HUES64 (cell line): ENCODE data around the gene ZFAND6.

ENCODE experiments used
- H3K27ac ChIP-seq: 2 replicates; pipeline ENCODE4 v1.7.0; 2013; ENCODE audit warnings: low read depth, low read length, inconsistent platforms
- H3K27me3 ChIP-seq: 2 replicates; pipeline ENCODE4 v1.6.1; 2013; ENCODE audit warnings: mild to moderate bottlenecking, low read length; ENCODE audit not compliant: insufficient read depth
- H3K36me3 ChIP-seq: 2 replicates; pipeline ENCODE4 v1.6.1; 2013; ENCODE audit warnings: mild to moderate bottlenecking, low read length; ENCODE audit not compliant: insufficient read depth
- H3K4me1 ChIP-seq: 2 replicates; pipeline ENCODE4 v1.6.1; 2013; ENCODE audit warnings: mild to moderate bottlenecking, low read length, moderate library complexity; ENCODE audit not compliant: insufficient read depth
- H3K4me3 ChIP-seq: 2 replicates; pipeline ENCODE4 v1.5.1; 2013; ENCODE audit warnings: mild to moderate bottlenecking, low read length, moderate library complexity
- H3K9ac ChIP-seq: 2 replicates; pipeline ENCODE4 v1.6.1; 2013; ENCODE audit warnings: mild to moderate bottlenecking, low read depth, low read length
- H3K9me3 ChIP-seq: 2 replicates; pipeline ENCODE4 v1.6.1; 2013; ENCODE audit warnings: low read depth, low read length; ENCODE audit not compliant: insufficient read depth
- WGBS: fragments of 150-250, 120-280 bp; methylation state at CpG from one replicate; pipeline ENCODE4 v1.1.7; 2013; ENCODE audit warnings: missing lambda C conversion rate; 5-methylcytosine and 5-hydroxymethylcytosine counted together

ZFAND6 gene

GRCh38 chr15:80052597-80053304 lies 6.7 kb upstream of the ZFAND6 start:
- Histone ChIP-seq H3K27ac (no peak overlapping the region), H3K27me3 (peaks cover 3% of the 10 kb centered on the region; the same call in 1 of the 2 replicates), H3K9me3 (no peaks in the 10 kb centered on the region)

DNA sequence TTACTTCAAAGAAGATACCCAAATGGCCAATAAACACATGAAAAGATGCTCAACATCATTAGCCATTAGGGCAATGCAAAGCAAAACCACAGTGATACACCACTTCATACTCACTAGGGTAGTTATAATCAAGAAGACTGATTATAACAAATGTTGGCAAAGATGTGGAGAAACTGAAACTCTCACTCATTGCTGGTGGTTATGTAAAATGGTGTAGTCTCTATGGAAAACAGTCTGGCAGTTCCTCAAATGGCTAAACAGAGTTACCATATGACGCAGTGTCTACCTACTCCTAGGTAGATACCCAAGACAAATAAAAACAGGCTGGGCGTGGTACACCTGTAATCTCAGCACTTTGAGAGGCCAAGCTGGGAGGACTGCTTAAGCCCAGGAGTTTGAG lies 3.5 kb upstream of the ZFAND6 start:
- no peak overlapping the region for H3K27ac ChIP-seq
- no peaks in the 10 kb centered on the region for H3K36me3 ChIP-seq
- H3K4me3 ChIP-seq: no peak overlapping the region
- peaks cover 16% of the 10 kb centered on the region for H3K4me1 ChIP-seq
- no peak overlapping the region for H3K9ac ChIP-seq
- 98% methylated on average over 2 of the region's 2 CpGs for WGBS
- no peaks in the 10 kb centered on the region for H3K9me3 ChIP-seq
- H3K27me3 ChIP-seq: peaks cover 8% of the 10 kb centered on the region; the same call in 1 of the 2 replicates

More at GRCh38 chr15:80052597-80053304, 6.7 kb upstream of the ZFAND6 start:
- Histone ChIP-seq H3K36me3 (no peaks in the 10 kb centered on the region), H3K4me1 (peaks cover 4% of the 10 kb centered on the region), H3K9ac (no peak overlapping the region), H3K4me3 (no peak overlapping the region)
- 88% methylated on average over 6 of the region's 6 CpGs for WGBS

GRCh38 chr15:80058044-80058443 lies 1.4 kb upstream of the ZFAND6 start:
- no peak overlapping the region; the same call in 1 of the 2 replicates for H3K27ac ChIP-seq
- peak overlapping the region; percentile 84 for H3K4me3 ChIP-seq
- H3K4me1 ChIP-seq: peaks cover 37% of the 10 kb centered on the region
- no peak overlapping the region for H3K9ac ChIP-seq
- H3K36me3 ChIP-seq: no peaks in the 10 kb centered on the region
- 68% methylated on average over 5 of the region's 6 CpGs for WGBS
- H3K9me3 ChIP-seq: no peaks in the 10 kb centered on the region
- peaks cover 8% of the 10 kb centered on the region; the same call in 1 of the 2 replicates for H3K27me3 ChIP-seq

- under 1% methylated on average over 71 of the region's 72 CpGs for WGBS
- peak overlapping the region; percentile 84 for H3K4me3 ChIP-seq
Observed at GRCh38 chr15:80059786-80060355, 395 bp downstream of the ZFAND6 start.

GRCh38 chr15:80060356-80061006 lies 1.0 kb downstream of the ZFAND6 start:
- no peaks in the 10 kb centered on the region for H3K9me3 ChIP-seq
- peak overlapping the region; percentile 99 for H3K27ac ChIP-seq
- H3K4me1 ChIP-seq: peaks cover 54% of the 10 kb centered on the region
- WGBS: 1% methylated on average over 26 of the region's 26 CpGs
- peaks cover 8% of the 10 kb centered on the region; the same call in 1 of the 2 replicates for H3K27me3 ChIP-seq
- no peaks in the 10 kb centered on the region for H3K36me3 ChIP-seq
- H3K4me3 ChIP-seq: peak overlapping the region; percentile 84
- H3K9ac ChIP-seq: peak overlapping the region; percentile 86

More at GRCh38 chr15:80059786-80060355, 395 bp downstream of the ZFAND6 start:
- H3K27me3 ChIP-seq: peaks cover 8% of the 10 kb centered on the region; the same call in 1 of the 2 replicates
- no peaks in the 10 kb centered on the region for H3K36me3 ChIP-seq
- peak overlapping the region; percentile 99 for H3K27ac ChIP-seq
- peaks cover 50% of the 10 kb centered on the region for H3K4me1 ChIP-seq
- no peaks in the 10 kb centered on the region for H3K9me3 ChIP-seq
- H3K9ac ChIP-seq: peak overlapping the region; percentile 86

DNA sequence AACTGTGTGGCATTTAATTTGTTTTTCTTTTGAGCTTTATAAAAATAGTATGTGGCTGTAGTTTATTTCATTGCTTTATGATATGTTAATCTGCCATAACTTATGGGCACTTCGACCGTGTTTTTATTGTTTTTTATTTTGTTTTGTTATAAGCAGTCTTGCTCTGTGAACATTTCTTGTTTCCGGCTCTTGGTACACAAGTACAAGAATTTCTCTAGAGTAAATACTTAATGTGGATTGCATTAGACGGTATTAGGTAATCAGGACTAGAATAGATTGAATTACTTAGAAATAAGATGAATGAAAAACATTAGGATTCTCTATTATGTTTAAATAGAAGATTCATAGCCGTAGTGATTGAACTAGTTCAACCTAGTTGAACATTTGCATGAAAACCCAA lies 2.1 kb downstream of the ZFAND6 start:
- Histone ChIP-seq H3K4me1 (peaks cover 54% of the 10 kb centered on the region), H3K36me3 (no peaks in the 10 kb centered on the region), H3K9ac (no peak overlapping the region), H3K27me3 (peaks cover 8% of the 10 kb centered on the region; the same call in 1 of the 2 replicates), H3K27ac (no peak overlapping the region), H3K4me3 (peak overlapping the region; percentile 84), H3K9me3 (no peaks in the 10 kb centered on the region)
- 75% methylated on average over 5 of the region's 5 CpGs for WGBS

DNA sequence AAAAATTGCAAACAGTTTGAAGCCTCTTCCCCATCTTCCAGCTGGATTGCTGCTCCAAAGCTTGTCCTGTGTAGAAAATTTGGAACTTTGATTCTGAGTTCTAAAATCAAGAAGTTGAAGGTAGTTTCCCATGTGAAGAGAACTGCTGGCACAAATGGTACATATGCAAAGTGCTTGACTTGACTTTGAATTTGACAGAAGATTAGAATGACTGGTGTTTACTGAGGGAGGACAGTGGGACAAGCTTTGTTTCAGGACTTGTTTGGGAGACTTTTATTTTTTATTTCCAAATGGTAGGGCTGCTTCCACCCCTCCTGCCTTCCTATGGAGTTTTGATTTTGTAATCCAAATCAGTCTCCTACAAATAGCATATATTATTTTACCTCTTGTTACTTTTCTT lies 7.4 kb downstream of the ZFAND6 start:
- Histone ChIP-seq H3K36me3 (no peaks in the 10 kb centered on the region), H3K9me3 (no peaks in the 10 kb centered on the region), H3K27ac (no peak overlapping the region), H3K4me1 (peaks cover 58% of the 10 kb centered on the region), H3K9ac (no peak overlapping the region), H3K27me3 (no peaks in the 10 kb centered on the region), H3K4me3 (no peak overlapping the region)

GRCh38 chr15:80068578-80068977 lies 9.1 kb downstream of the ZFAND6 start:
- Histone ChIP-seq H3K9ac (no peak overlapping the region), H3K9me3 (no peaks in the 10 kb centered on the region), H3K4me3 (no peak overlapping the region), H3K4me1 (peaks cover 56% of the 10 kb centered on the region), H3K27ac (no peak overlapping the region), H3K27me3 (no peaks in the 10 kb centered on the region), H3K36me3 (no peaks in the 10 kb centered on the region)
- WGBS: 95% methylated on average over 11 of the region's 11 CpGs

DNA sequence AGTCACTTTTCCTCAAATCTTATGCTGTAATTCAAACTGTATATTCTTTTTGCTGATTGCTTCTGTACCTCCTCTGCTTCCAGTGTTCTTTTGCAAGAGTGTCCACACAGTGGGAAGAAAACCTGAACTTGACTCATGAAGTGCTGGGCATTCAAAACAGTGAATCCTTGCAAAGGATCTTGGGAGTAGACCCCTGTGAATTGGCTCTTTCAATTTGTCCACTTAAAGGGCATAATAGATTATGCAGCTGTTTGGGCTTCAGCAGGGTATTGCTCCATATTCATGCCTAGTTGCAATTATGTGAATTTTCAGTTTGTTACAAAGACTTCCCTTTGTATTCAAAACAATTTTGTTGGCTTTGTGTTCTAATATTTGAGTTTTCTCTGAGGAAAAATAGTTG lies 11.4 kb downstream of the ZFAND6 start:
- H3K9me3 ChIP-seq: no peaks in the 10 kb centered on the region
- H3K4me1 ChIP-seq: peaks cover 65% of the 10 kb centered on the region
- H3K4me3 ChIP-seq: no peak overlapping the region
- H3K36me3 ChIP-seq: no peaks in the 10 kb centered on the region
- H3K9ac ChIP-seq: no peak overlapping the region
- H3K27me3 ChIP-seq: no peaks in the 10 kb centered on the region
- peak overlapping the region; percentile 14; the same call in 1 of the 2 replicates for H3K27ac ChIP-seq

GRCh38 chr15:80071652-80072051 lies 12.2 kb downstream of the ZFAND6 start:
- Histone ChIP-seq H3K4me3 (peak overlapping the region; percentile 61), H3K36me3 (no peaks in the 10 kb centered on the region), H3K27ac (no peak overlapping the region), H3K27me3 (no peaks in the 10 kb centered on the region), H3K9ac (no peak overlapping the region), H3K9me3 (no peaks in the 10 kb centered on the region), H3K4me1 (peaks cover 73% of the 10 kb centered on the region)

DNA sequence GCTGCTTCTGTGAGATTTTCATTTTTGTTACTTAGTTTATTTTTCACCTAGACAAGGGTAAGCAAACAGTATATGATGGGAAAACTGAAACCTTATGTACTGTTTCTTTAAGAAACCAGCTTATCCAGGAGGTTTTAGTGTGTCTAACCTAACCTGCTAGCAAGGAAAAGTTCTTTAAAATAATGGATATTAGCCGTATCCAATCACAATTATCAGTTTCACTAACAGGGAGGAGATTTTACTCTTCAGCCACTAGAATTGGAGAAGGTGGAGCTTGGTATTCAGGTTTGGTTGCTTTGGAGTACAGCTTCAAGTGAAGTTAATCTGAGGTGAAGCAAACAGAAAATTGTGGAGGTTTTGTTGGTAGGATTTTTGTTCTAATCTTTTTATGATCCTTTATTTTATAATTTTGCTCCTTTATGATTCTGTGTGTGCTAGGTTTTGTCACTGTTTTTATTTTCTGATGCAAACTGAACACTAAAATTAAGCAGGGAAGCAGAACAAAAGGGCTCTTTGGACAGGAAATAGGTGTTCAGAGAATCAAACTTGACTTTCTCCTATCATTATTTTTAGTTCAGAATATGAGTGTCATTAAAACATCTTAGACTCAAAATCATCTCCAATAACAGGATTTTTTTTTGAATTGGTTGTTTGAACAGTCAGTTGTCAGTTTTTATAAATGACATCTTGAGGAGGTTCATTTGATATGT lies 13.0 kb downstream of the ZFAND6 start:
- Histone ChIP-seq H3K9me3 (no peaks in the 10 kb centered on the region), H3K27me3 (no peaks in the 10 kb centered on the region), H3K4me1 (peaks cover 73% of the 10 kb centered on the region), H3K9ac (peak overlapping the region; percentile 27; the same call in 1 of the 2 replicates), H3K27ac (no peak overlapping the region), H3K4me3 (peak overlapping the region; percentile 61), H3K36me3 (no peaks in the 10 kb centered on the region)
- WGBS: no CpG with 5 or more reads among the region's 1 CpG
